ENCODE results near the gene SIRPA.
"Not testable (repeated sequence)": the region's sequence is repeated elsewhere in the genome, so short reads cannot be mapped to it uniquely, and the experiment has no call there.

Gene SIRPA

DNA sequence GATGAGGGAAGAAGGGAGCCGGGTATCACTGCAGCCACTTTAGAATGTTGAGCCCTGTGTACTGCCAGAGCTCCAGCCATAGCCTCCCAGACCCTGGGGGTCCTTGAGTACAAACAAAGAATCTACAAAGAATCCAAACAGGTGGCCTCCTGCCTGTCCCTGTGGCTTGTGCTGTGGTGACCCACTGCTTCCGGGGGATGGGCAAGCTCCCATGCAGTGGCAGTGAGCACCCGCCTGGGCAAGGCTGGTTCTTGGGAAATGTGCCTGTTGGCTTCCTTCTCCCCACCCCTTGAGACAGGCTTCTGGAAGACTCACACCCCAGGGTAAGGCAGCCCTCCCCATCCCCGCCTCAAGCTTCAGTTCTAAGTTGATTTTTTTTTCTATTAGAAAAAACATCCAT, 13.9 kb downstream of the SIRPA start:
- DNase-seq = no peak

- DNase-seq = no peak
These were observed 16.3 kb downstream of the SIRPA start for GRCh38 chr20:1911536-1911935.

- DNase-seq = no peak
These were observed 16.8 kb downstream of the SIRPA start for GRCh38 chr20:1912053-1912452.

DNA sequence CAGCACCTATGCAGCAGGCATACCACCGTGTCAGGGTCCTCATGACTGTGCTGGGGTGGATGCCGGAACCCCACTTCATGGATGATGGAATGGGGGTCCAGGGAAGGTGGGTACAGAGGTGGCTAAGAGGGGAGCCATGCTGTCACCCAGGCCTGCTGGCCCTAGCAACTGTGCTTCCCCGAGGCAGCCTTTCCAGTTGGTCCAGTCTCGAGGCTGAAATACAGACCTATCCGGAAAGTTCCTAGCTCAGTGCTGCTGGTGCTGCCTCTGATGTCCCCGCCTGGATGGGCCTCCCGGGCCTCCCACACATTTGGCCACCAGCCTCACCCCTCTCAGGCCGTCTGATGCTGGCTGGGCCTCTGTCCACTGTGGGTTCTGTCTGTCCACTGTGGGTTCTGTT, 17.4 kb downstream of the SIRPA start:
- DNase-seq = no peak

DNA sequence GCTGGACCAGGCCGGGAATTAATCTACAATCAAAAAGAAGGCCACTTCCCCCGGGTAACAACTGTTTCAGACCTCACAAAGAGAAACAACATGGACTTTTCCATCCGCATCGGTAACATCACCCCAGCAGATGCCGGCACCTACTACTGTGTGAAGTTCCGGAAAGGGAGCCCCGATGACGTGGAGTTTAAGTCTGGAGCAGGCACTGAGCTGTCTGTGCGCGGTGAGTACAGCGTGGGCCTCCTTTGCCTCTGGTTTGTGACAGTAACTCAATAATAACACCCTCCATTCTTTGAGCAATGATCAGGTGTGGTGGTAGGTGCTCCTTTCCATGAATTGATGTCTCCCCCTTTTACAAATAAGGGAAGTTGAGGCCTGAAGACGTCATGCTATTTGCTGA, 20.0 kb downstream of the SIRPA start:
- DNase-seq = not testable (repeated sequence)

- DNase-seq = no peak
These were observed 20.5 kb downstream of the SIRPA start for GRCh38 chr20:1915725-1916124.

GRCh38 chr20:1917786-1918185, 22.6 kb downstream of the SIRPA start:
- DNase-seq = no peak

DNA sequence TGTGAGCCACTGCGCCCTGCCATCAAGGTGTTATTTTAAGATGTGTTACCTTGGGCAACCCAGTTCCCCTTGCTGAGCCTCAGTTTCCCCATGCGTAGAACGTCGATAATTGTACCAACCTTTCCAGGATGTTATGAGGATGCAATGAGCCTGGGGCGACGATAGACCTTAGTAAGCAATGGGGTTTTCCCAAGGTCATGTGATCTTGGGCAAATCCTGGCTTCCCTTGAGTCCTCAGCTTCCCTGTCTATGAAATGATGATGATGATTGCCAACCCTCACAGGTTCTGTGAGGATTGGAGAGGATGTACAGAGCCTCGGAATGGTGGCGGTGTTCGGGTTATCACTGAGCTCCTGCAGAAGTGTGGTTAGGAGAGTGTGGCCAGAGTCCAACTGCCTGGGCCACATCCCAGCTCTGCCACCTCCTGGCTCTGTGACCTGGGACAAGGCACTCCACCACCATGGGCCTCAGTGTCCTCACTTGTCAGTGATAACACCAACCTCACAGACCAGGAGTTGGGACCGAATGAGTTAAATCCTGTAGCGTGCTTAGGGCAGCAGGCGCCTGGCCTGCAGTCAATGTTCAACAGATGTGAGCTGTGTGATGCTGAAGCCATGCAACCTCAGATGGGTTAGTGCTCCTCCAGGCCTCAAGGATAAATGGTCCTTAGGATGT, 23.4 kb downstream of the SIRPA start:
- no peak for DNase-seq

DNA sequence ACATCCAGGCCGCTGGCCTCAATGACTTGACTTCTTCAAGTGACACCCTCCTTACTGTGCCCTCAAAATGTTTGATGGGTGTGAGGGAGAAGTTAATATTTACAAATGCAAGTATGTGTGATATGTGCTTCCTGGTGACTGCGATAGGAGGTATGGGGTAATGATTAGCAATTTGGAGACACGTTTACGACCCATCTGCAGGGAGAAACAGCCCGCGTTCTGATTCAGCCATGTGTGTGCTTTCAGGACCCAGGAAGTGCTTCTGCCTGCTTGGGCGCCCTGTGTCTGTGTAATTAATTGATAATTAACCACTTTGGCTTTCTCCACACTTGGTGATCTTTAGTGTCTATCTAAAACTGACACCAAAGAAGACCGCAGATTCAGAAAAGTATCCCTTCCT, 25.0 kb downstream of the SIRPA start:
- DNase-seq = no peak

- no peak for DNase-seq
These were observed 25.6 kb downstream of the SIRPA start for GRCh38 chr20:1920826-1921225.

DNA sequence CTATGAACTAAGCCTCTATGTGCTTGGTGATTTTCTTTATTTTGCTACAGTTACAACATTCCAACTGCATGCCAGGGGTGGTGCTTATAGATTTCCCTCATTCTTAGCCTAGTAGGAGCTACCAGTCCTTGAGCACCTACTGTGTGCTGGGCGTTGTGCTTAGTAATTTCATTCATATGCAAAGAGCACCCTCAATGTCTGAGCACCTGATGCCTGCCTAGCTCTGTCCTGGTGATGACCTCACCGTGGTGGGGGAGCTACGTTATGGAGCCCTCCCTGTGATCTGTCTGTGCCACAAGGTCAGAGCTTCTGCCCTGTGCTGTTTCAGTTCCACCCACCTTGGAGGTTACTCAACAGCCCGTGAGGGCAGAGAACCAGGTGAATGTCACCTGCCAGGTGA, 26.8 kb downstream of the SIRPA start:
- not testable (repeated sequence) for DNase-seq

- DNase-seq = no peak
These were observed 27.6 kb downstream of the SIRPA start for GRCh38 chr20:1922786-1923185.

GRCh38 chr20:1924910-1925861, 30.0 kb downstream of the SIRPA start:
- DNase-seq = no peak

- DNase-seq = no peak
These were observed 31.0 kb downstream of the SIRPA start for GRCh38 chr20:1926237-1926636.

GRCh38 chr20:1927217-1927616, 32.0 kb downstream of the SIRPA start:
- no peak for DNase-seq

GRCh38 chr20:1928154-1928553, 32.9 kb downstream of the SIRPA start:
- DNase-seq = no peak

DNA sequence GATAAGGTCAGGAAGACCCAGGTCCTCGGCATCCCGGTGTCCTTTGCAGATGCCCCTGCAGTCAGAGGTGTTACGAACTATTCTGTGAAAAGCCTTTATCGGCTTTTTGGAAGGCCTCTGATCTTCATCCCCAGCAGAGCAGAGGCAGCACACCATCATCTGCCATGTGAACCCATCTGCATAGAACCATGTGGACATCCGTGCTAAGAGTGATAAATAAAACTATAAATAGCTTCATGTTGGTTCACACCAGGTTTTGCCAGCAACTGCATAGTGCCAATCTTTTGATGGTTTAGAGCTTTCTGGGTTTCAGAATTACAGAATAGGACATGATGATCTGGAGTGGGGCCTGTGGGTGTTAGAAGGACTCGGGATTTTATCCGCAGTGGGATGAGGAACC, 33.6 kb downstream of the SIRPA start:
- DNase-seq = no peak

GRCh38 chr20:1929460-1929859, 34.3 kb downstream of the SIRPA start:
- DNase-seq = no peak

DNA sequence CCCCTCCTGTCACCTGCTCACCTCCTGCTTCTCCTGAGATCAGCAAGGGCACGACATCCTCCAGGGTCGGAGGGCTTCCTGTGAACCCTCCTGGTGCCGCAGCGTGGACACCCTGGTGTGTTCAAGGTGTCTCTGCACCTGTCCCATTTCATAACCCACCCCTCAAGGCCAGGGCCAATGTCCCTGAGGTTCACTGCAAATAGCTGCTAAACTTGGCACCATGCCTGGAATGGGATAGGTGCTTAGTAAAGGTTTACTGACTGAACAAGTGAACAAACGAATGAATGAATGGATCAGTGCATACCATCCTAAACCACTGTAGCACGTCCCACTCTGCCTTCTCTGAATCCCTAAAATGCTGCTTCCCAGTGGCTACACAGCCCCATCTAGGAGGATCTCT, 35.0 kb downstream of the SIRPA start:
- DNase-seq = no peak

DNA sequence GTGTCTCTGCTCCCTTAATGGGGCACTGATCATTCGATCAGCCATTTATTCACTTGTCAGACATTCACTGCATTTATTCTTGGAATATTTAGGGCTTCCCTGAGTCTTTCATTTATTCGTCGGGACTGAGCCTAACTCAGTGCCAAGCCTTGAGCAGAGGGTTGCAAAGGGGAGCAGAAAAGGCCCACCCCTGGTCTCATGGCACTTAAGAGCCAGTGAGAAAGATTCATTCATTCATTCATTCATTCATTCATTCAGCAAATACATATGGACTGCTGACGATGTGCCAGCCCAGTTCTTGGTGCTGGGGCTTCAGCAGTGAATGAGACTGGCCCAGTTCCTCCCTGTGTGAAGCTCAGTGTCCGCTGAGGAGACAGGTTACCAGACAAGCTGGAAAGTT, 36.6 kb downstream of the SIRPA start:
- DNase-seq = no peak

DNA sequence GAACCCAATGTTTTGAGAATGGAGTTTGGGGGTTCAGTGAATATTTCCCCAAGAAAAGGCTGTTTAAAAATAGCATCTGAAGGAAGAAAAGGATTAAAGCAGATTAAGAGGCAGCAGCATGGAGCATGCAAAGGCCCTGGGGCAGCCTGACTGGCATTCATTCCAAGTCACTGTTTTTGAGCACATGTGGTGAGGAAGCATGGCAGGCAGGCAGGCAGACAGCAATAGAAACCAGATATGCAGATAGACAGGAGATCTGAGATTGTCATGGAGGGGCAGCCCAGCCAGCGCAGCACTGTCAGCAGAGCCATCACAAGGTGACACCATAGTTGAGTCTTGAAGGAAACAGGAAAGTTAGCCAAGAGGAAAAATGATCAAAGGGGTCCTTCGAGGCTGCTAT, 37.8 kb downstream of the SIRPA start:
- DNase-seq = no peak

GRCh38 chr20:1933465-1933870, 38.3 kb downstream of the SIRPA start:
- DNase-seq = no peak

- no peak for DNase-seq
These were observed 38.9 kb downstream of the SIRPA start for GRCh38 chr20:1934156-1934555.
